IPS DF 4.7 (cell line): ENCODE data around the gene PRAMEF25.
"Not testable (repeated sequence)": the region's sequence is repeated elsewhere in the genome, so short reads cannot be mapped to it uniquely, and the experiment has no call there.

Source experiments
- DNase-seq: peaks from one replicate; pipeline ENCODE4 v3.0.0-alpha.2; 2013; ENCODE audit warnings: low spot score; ENCODE audit errors: extremely low read depth

Gene PRAMEF25

DNA sequence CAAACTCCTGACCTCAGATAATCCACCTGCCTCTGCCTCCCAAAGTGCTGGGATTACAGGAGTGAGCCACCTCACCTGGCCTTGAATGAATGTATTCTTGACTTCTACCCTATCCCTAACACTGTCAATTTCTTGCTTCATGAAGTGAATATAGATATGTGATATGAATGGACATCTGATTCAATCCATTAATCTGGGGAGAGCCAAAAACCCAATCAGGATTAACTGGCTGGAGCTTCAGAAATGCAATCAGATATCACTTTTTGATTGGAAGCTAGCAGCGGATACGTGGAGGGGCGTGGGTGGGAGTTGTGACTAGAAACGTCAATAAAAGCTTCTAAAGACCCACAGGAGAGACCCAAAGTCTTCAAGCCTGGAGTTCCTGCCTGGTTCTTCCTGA is at the start of gene PRAMEF25:
TSS of gene PRAMEF25 (plus strand) at position 301 of the 400 bp plus-strand sequence. CDS start 2,920 bp downstream, outside the sequence.
- not testable (repeated sequence) for DNase-seq

- DNase-seq = not testable (repeated sequence)
These were observed 14.1 kb upstream of the PRAMEF25 start, which contains the start of gene PRAMEF27 for GRCh38 chr1:13056475-13056874. PRAMEF27 (minus strand) TSS chr1:13056575; CDS start chr1:13053659, 2,916 bp downstream.

GRCh38 chr1:13116754-13117153 is 46.2 kb downstream of the PRAMEF25 start, which contains the start of gene HNRNPCL2:
HNRNPCL2 (minus strand) TSS chr1:13116854; CDS start chr1:13116400, 454 bp downstream.
- not testable (repeated sequence) for DNase-seq
